Aorta (tissue), 5 donors: ENCODE measurements around the gene PRPF38A. TPM values are rescaled to one million over a fixed set of nuclear protein-coding genes. Genes with fewer than 3 reads are reported as not detected.
A peak's percentile ranks its signal among the peaks of the same experiment; 100 is the strongest.

ENCODE experiments used
- ATAC-seq: fragments of 200-7000 bp; cut with Tn5 transposase; one replicate; pipeline ENCODE4 v1.9.1; 2022; ENCODE audit warnings: moderate library complexity; ENCODE audit not compliant: low FRiP score
- DNase-seq, 2 donors: peaks; one replicate each; pipeline ENCODE4 v3.0.0-alpha.2; 2020
- H3K27ac ChIP-seq, 2 donors: one replicate each; pipeline ENCODE4 v1.5.1; 2013; ENCODE audit warnings: low read length in 2 of 2, mild to moderate bottlenecking in 2 of 2, moderate library complexity in 2 of 2, control low read depth in 1 of 2, inconsistent platforms in 1 of 2, low read depth in 1 of 2
- H3K27me3 ChIP-seq, 2 donors: one replicate each; pipeline ENCODE4 v1.6.1; 2013; ENCODE audit warnings: control low read depth in 1 of 2, low read length in 1 of 2, mild to moderate bottlenecking in 1 of 2, moderate library complexity in 1 of 2; ENCODE audit not compliant: insufficient read depth in 2 of 2, control insufficient read depth in 1 of 2
- H3K36me3 ChIP-seq, 2 donors: one replicate each; pipeline ENCODE4 v1.6.1; 2013; ENCODE audit warnings: control low read depth in 1 of 2, low read length in 1 of 2, mild to moderate bottlenecking in 1 of 2; ENCODE audit not compliant: insufficient read depth in 2 of 2, control insufficient read depth in 1 of 2
- H3K4me1 ChIP-seq, 2 donors: one replicate each; pipeline ENCODE4 v1.6.1; 2013; ENCODE audit warnings: low read length in 2 of 2, control low read depth in 1 of 2, mild to moderate bottlenecking in 1 of 2, moderate library complexity in 1 of 2; ENCODE audit not compliant: insufficient read depth in 2 of 2, control insufficient read depth in 1 of 2
- H3K4me3 ChIP-seq, 2 donors: one replicate each; pipeline ENCODE4 v1.5.1; 2013; ENCODE audit warnings: low read length in 2 of 2, control low read depth in 1 of 2, mild to moderate bottlenecking in 1 of 2
- H3K9me3 ChIP-seq: one replicate; pipeline ENCODE4 v1.6.1; 2013; ENCODE audit warnings: mild to moderate bottlenecking, low read length; ENCODE audit not compliant: control insufficient read depth
- WGBS, 2 donors: extraction: QIAGEN DNeasy Blood & Tissue Kit; methylation state at CpG; one replicate each; pipeline ENCODE4 v1.1.7; 2013; 5-methylcytosine and 5-hydroxymethylcytosine counted together
- intact Hi-C, 2 donors: fragments of 100-400 bp; cut with DNase I; formaldehyde crosslinking; loops; one replicate each; pipeline versions ENCODE4 v1.14.2 to v1.15.0; 2022
- polyA plus RNA-seq, 2 donors: library from polyadenylated mRNA; stranded (reverse); fragments of 200-250 nt; gene quantifications; one replicate each; pipeline ENCODE4 v1.2.3, GENCODE V29; 2013
- total RNA-seq, 2 donors: library from RNA; stranded (reverse); fragmentation: NEBNext Ultra II Directional; extraction: Animal tissue kit (Norgen Biotek cat#: 25700); gene quantifications; one replicate each; pipeline ENCODE4 v1.2.1, GENCODE V29; 2021
- donor health status: healthy with polysubstance abuse.
- donor health status: Bipolar disorder and iron deficiency.
- donor health status: DM: no; HTN: no; CAD: no.
- donor health status: DM: no; HTN: no; CAD: no.
- donor health status: DM: yes; HTN: yes; CAD: no.

Gene PRPF38A
- total and polyA plus RNA-seq, 4 donors, result 15.2 to 36.2 (median 27.7) TPM

DNA sequence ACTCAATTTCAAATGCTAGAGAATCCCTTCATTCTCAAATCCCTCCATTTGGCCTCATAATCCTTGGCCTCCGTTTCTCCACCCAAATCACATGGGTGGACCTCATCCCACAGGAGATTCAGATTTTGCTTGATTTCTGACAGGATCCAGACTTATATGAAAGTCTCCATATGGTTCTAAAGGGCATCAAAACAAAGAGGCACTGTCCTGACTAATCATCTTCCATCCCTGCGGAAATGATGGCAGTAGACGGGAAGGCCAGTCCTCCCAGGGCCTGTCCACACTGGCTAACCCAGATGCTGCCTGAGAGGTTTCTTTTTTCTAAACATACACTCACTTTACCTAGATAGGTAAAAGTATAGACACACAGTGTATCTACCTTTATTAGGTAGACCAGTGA is 19.0 kb upstream of the PRPF38A start:
- ATAC-seq (no peak), DNase-seq (no peak)
- no peaks in the 10 kb centered on the region for H3K27me3 ChIP-seq
- H3K27ac ChIP-seq, result no peak overlapping the region
- no peaks in the 10 kb centered on the region for H3K4me1 ChIP-seq
- H3K4me3 ChIP-seq, result no peak overlapping the region
- intact Hi-C loops, result no loop called here
- H3K36me3 ChIP-seq, result no peaks in the 10 kb centered on the region
- H3K9me3 ChIP-seq, result no peaks in the 10 kb centered on the region
- WGBS, 2 donors, result 96 to 99% methylated on average over 3 of the region's 3 CpGs

DNA sequence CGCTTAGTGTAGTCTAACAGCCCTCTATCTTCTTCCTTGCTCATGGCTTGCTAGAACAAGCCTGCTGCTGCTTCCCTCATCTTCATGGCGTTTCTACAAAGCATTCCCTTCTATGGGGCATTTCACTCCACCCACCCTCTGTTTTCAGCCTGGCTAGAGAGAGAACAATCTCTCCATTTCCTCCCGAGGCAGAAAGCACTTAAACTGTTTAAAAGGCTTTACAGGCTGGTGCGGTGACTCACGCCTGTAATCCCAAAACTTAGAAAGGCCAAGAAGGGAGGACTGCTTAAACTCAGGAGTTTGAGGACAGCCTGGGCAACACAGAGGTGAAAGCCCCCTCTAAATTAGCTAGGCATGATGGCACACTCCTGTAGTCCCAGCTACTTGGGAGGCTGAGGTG is 17.9 kb upstream of the PRPF38A start:
- Histone ChIP-seq H3K4me3 (no peak overlapping the region), H3K4me1 (no peaks in the 10 kb centered on the region), H3K27ac (no peak overlapping the region), H3K36me3 (no peaks in the 10 kb centered on the region), H3K27me3 (no peaks in the 10 kb centered on the region), H3K9me3 (no peaks in the 10 kb centered on the region)
- DNase-seq (no peak), ATAC-seq (no peak)
- intact Hi-C loops, result no loop called here
- 86 to 91% methylated on average over 5 of the region's 5 CpGs for WGBS, 2 donors

DNA sequence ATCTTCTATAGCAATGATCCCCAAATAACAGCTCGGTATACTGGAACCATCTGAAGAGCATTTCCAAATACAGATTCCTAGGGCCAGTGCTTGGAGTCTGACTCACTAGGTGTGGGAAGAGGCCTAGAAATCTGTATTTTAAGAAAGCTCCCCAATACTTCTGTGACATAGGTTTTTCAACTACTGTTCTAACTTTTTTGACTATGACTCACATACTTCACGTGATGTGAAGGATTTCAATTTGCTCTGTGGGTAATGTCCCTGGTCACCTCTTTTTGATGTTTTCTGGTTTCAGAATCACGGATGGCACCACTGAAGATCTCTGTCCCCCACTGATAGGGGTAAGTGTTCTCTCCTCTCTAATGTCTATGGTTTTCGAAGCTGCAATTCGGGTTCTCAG is 11.2 kb upstream of the PRPF38A start:
- no peaks in the 10 kb centered on the region for H3K36me3 ChIP-seq
- intact Hi-C loops, result no loop called here
- H3K9me3 ChIP-seq, result no peaks in the 10 kb centered on the region
- no peak overlapping the region for H3K27ac ChIP-seq
- H3K27me3 ChIP-seq, result no peaks in the 10 kb centered on the region
- H3K4me3 ChIP-seq, result no peak overlapping the region
- DNase-seq (no peak), ATAC-seq (no peak)
- WGBS, 2 donors, result 94 to 96% methylated on average over 5 of the region's 5 CpGs
- no peaks in the 10 kb centered on the region for H3K4me1 ChIP-seq

DNA sequence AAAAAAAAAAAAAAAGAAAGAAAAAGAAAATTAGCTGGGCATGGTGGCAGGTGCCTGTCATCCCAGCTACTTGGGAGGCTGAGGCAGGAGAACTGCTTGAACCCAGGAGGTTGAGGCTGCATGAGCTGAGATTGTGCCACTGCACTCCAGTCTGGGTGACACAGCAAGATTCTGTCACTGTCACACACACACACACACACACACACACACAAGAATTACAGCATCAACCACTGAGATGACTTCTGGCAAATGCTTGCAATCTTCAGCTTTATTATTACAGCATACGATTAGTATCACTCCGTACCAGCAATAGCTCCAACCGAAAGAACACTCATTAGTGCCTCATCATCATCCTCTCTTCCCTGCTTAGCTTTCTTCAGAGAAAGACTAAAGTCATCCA is 4.8 kb upstream of the PRPF38A start:
- H3K4me1 ChIP-seq, result peaks cover 0 to 2% of the 10 kb centered on the region in 2 donors
- H3K9me3 ChIP-seq, result no peaks in the 10 kb centered on the region
- no peaks in the 10 kb centered on the region for H3K36me3 ChIP-seq
- 89 to 96% methylated on average over 3 of the region's 3 CpGs for WGBS, 2 donors
- H3K4me3 ChIP-seq, result no peak overlapping the region
- intact Hi-C loops, result loop anchor here in 1 of 2 donors (10.0 kb wide), 1 partner anchor 255 kb away; the partner anchor contains the start of gene ZFYVE9
- H3K27me3 ChIP-seq, result no peaks in the 10 kb centered on the region
- ATAC-seq, result no peak
- no peak for DNase-seq
- no peak overlapping the region for H3K27ac ChIP-seq

DNA sequence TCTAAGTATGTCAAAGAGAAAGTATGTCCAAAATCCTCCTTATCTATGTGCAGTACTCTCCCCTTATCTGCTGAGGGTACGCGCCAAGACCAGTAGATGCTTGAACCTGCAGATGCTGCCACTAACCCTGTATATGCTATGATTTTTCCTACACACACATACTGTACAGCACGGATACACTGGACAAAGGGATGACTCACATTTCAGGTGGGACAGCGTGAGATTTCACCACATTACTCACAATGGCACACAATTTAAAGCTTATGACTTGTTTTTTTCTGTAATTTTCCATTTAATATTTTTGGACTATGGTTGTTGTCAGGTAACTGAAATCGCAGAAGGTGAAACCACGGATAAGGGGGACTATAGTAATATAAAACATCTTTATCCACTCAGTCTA is 4.3 kb upstream of the PRPF38A start:
- Histone ChIP-seq H3K4me3 (no peak overlapping the region), H3K27ac (no peak overlapping the region), H3K27me3 (no peaks in the 10 kb centered on the region), H3K36me3 (no peaks in the 10 kb centered on the region), H3K9me3 (no peaks in the 10 kb centered on the region), H3K4me1 (peaks cover 0 to 2% of the 10 kb centered on the region in 2 donors)
- 95 to 96% methylated on average over 6 of the region's 6 CpGs for WGBS, 2 donors
- ATAC-seq (no peak), DNase-seq (no peak)
- intact Hi-C loops, result loop anchor here in 1 of 2 donors (10.0 kb wide), 1 partner anchor 255 kb away; the partner anchor contains the start of gene ZFYVE9

DNA sequence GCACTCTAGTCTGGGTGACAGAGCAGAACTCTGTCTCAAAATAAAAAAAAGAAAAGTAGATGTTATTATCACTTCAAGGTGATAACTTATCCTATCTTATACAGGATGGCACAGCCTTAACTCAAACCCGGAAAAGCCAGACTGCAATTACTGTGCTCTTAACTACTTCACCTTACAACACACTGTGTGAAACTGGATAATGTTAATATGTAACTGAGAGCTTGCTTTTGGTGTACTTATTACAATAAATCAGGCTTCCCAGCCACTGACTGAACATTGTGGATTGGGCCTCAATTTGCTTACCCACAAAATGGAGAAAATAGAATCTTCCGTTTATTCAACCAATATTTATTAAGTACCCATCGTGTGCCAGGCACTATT is 1.6 kb upstream of the PRPF38A start:
- 55 to 58% methylated on average over 3 of the region's 3 CpGs for WGBS, 2 donors
- no peaks in the 10 kb centered on the region for H3K9me3 ChIP-seq
- peaks cover 0 to 2% of the 10 kb centered on the region in 2 donors for H3K4me1 ChIP-seq
- H3K27ac ChIP-seq, result no peak overlapping the region
- DNase-seq (no peak), ATAC-seq (no peak)
- intact Hi-C loops, result loop anchor here in 1 of 2 donors (10.0 kb wide), 1 partner anchor 258 kb away; the partner anchor contains the start of gene ZFYVE9
- no peak overlapping the region for H3K4me3 ChIP-seq
- no peaks in the 10 kb centered on the region for H3K27me3 ChIP-seq
- no peaks in the 10 kb centered on the region for H3K36me3 ChIP-seq

DNA sequence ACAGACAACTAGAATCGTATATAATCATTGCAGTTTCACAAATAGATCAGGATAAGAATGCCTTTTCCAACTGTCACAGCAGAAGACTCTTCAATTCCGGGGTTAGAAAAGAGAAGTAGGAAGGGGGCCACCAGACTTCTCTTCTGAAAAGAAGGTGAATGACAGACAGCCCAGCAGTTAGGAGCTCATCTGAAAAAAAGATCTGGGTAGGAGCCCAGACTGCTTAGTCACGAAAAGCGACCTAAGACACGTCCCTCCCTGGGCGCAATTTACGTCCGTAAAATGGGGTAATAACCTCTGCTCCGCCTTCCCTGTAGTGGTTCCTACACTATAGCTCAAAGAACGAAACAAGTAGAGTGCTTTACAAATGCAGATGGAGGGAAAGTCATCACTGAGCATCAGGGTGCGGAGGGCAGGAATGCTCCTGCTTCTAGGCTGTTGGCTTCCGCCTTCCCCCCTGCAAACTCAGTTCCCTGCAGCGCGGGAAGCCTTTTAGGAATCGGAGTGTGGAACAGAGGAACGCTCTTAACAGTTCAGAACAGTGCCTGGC is 761 bp upstream of the PRPF38A start:
- no peaks in the 10 kb centered on the region for H3K27me3 ChIP-seq
- DNase-seq (no peak), ATAC-seq (peak; percentile 8)
- 0% methylated on average over 16 of the region's 16 CpGs for WGBS, 2 donors
- no peak overlapping the region for H3K27ac ChIP-seq
- no peaks in the 10 kb centered on the region for H3K9me3 ChIP-seq
- peaks cover 0 to 2% of the 10 kb centered on the region in 2 donors for H3K4me1 ChIP-seq
- H3K4me3 ChIP-seq, result peak overlapping the region; percentile 50 to 61
- intact Hi-C loops, result loop anchor here in 1 of 2 donors (2.0 to 10.0 kb wide), 2 partner anchors 37 to 259 kb away; partner anchors contain the start of genes CC2D1B and ZFYVE9
- peaks cover 0 to 4% of the 10 kb centered on the region in 2 donors for H3K36me3 ChIP-seq

DNA sequence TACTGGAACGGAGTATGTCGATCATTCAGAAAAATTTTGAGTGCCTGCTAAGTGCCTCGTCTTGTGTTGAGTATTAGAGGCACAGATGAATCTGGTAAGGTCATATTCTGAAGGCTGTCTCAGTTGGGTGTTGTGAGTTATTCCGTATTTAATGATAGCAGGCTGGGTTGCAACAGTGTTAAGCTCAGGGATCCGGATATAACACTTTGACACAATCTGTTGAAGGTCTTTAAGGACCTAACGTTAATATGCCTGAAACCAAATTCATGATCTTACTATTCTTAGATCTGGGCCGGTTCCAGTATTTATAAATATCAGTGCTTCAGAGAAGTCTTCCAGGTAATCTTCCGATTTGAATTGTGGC is 555 bp downstream of the PRPF38A start:
- Histone ChIP-seq H3K36me3 (peaks cover 0 to 5% of the 10 kb centered on the region in 2 donors), H3K4me1 (peaks cover 0 to 2% of the 10 kb centered on the region in 2 donors), H3K27me3 (no peaks in the 10 kb centered on the region), H3K9me3 (no peaks in the 10 kb centered on the region), H3K27ac (peak overlapping the region in 1 of 2 donors; percentile 91), H3K4me3 (peak overlapping the region; percentile 90 to 98)
- DNase-seq (no peak), ATAC-seq (no peak)
- intact Hi-C loops, result loop anchor here in 1 of 2 donors (2.0 to 10.0 kb wide), 2 partner anchors 38 to 260 kb away; partner anchors contain the start of genes CC2D1B and ZFYVE9
- 3 to 5% methylated on average over 8 of the region's 8 CpGs for WGBS, 2 donors

DNA sequence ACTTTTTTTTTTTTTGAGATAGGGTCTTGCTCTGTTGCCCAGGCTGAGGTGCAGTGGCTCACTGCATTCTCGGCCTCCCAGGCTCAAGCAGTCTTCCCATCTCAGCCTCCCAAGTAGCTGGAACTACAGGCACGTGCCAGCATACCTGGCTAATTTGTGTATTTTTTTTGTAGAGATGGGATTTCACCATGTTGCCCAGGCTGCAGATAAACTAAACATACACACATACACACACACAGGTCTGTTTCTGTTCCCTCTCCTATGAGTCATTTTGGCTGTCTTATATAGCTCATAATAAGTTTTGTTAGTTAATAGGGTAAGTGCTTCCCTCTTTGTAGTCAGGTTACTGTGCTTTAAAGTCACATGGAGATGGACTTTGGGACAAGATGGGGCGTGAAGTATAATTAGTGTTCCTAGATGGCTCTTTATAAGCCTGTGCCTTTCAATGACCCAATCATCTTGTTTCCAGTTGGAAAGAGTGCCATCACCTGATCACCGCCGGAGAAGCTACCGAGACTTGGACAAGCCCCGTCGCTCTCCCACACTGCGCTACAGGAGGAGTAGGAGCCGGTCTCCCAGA is 9.1 kb downstream of the PRPF38A start:
- ATAC-seq, result no peak
- H3K36me3 ChIP-seq, result peaks cover 10 to 14% of the 10 kb centered on the region in 2 donors
- intact Hi-C loops, result no loop called here

More for the DNA sequence above, 9.1 kb downstream of the PRPF38A start:
- no peaks in the 10 kb centered on the region for H3K4me1 ChIP-seq
- no peaks in the 10 kb centered on the region for H3K27me3 ChIP-seq
- H3K9me3 ChIP-seq, result no peaks in the 10 kb centered on the region
- H3K4me3 ChIP-seq, result no peak overlapping the region
- no peak overlapping the region for H3K27ac ChIP-seq
- DNase-seq, result no peak
- 93% methylated on average over 10 of the region's 10 CpGs for WGBS, 2 donors
